Lung (tissue), 12 donors: ENCODE data around the gene MOB1A. TPM values are rescaled to one million over a fixed set of nuclear protein-coding genes. Genes with fewer than 3 reads are reported as not detected.

Source experiments
- ATAC-seq: fragments of 200-7000 bp; cut with Tn5 transposase; one replicate; pipeline ENCODE4 v1.9.1; 2020; ENCODE audit warnings: moderate number of reproducible peaks; ENCODE audit not compliant: insufficient read depth, low FRiP score
- DNase-seq, 3 donors: peaks; one replicate each; pipeline ENCODE4 v3.0.0-alpha.2; 2013 to 2017
- H3K27ac ChIP-seq, 2 donors: one replicate each; pipeline ENCODE4 v1.5.1; 2013; ENCODE audit warnings: mild to moderate bottlenecking in 2 of 2, moderate library complexity in 2 of 2, control low read depth in 1 of 2, inconsistent platforms in 1 of 2, low read depth in 1 of 2, low read length in 1 of 2
- H3K27me3 ChIP-seq, 3 donors: one replicate each; pipeline ENCODE4 v1.5.1; 2013; ENCODE audit warnings: low read length in 2 of 3; ENCODE audit not compliant: control insufficient read depth in 3 of 3, insufficient read depth in 3 of 3
- H3K36me3 ChIP-seq, 4 donors: one replicate each; pipeline ENCODE4 v1.5.1; 2013; ENCODE audit warnings: low read length in 4 of 4, mild to moderate bottlenecking in 1 of 4, moderate library complexity in 1 of 4; ENCODE audit not compliant: control insufficient read depth in 4 of 4, insufficient read depth in 4 of 4
- H3K4me1 ChIP-seq, 5 donors: one replicate each; pipeline ENCODE4 v1.5.1; 2013; ENCODE audit warnings: low read length in 5 of 5, mild to moderate bottlenecking in 2 of 5, moderate library complexity in 1 of 5; ENCODE audit not compliant: control insufficient read depth in 5 of 5, insufficient read depth in 5 of 5
- H3K4me3 ChIP-seq: one replicate; pipeline ENCODE4 v1.5.1; 2013; ENCODE audit warnings: mild to moderate bottlenecking, control low read depth, moderate library complexity
- H3K9ac ChIP-seq, 2 donors: one replicate each; pipeline ENCODE4 v1.5.1; 2013; ENCODE audit warnings: low read length in 2 of 2, control low read depth in 1 of 2; ENCODE audit not compliant: insufficient read depth in 1 of 2
- H3K9me3 ChIP-seq, 4 donors: one replicate each; pipeline ENCODE4 v1.5.1; 2013; ENCODE audit warnings: low read length in 3 of 4, mild to moderate bottlenecking in 1 of 4, moderate library complexity in 1 of 4; ENCODE audit not compliant: control insufficient read depth in 4 of 4, insufficient read depth in 3 of 4
- CTCF ChIP-seq: IDR thresholded peaks from 2 replicates; pipeline ENCODE4 v1.5.1; 2012; ENCODE audit warnings: mild to moderate bottlenecking; ENCODE audit errors: control extremely low read depth, extremely low read depth
- WGBS, 2 donors: extraction: QIAGEN DNeasy Blood & Tissue Kit; methylation state at CpG; one replicate each; pipeline ENCODE4 v1.1.7; 2013; 5-methylcytosine and 5-hydroxymethylcytosine counted together
- polyA plus RNA-seq, 2 donors: library from polyadenylated mRNA; stranded (reverse); fragments of 200-250 nt; gene quantifications; one replicate each; pipeline ENCODE4 v1.2.1, GENCODE V29; 2013
- total RNA-seq, 2 donors: library from RNA; depleted of rRNA in 1 of 2; stranded (reverse); fragments of >200 nt in 1 of 2; gene quantifications; one replicate each; pipeline ENCODE4 v1.2.1, GENCODE V29; 2014 to 2021
- donor health status: control.
- donor health status: control.
- donor health status: Bipolar disorder and iron deficiency.
- donor health status: healthy.
- donor health status: DM: yes; HTN: yes; CAD: no.

Gene MOB1A
- total and polyA plus RNA-seq, 4 donors, result 33.4 to 117 (median 81.1) TPM

- ATAC-seq, result peak; percentile 94
- Histone ChIP-seq H3K9me3 (peaks cover 0 to 11% (median 2%) of the 10 kb centered on the region in 4 donors), H3K27me3 (no peaks in the 10 kb centered on the region), H3K36me3 (no peaks in the 10 kb centered on the region), H3K27ac (peak overlapping the region; percentile 34 to 97), H3K4me1 (no peaks in the 10 kb centered on the region), H3K4me3 (peak overlapping the region; percentile 78), H3K9ac (peak overlapping the region in 1 of 2 donors; percentile 39)
- 4 to 5% methylated on average over 50 to 59 of the region's 59 CpGs for WGBS, 2 donors
- peak; percentile 69 to 90 (median 81) for DNase-seq
- peak; percentile 25 for TF ChIP-seq CTCF
These were observed 58.5 kb downstream of the MOB1A start for GRCh38 chr2:74119912-74120825.

GRCh38 chr2:74119339-74119738 is 59.3 kb downstream of the MOB1A start:
- no peaks in the 10 kb centered on the region for H3K4me1 ChIP-seq
- H3K27ac ChIP-seq, result no peak overlapping the region
- ATAC-seq (no peak), DNase-seq (no peak)
- no peaks in the 10 kb centered on the region for H3K27me3 ChIP-seq
- H3K36me3 ChIP-seq, result no peaks in the 10 kb centered on the region
- H3K4me3 ChIP-seq, result no peak overlapping the region
- peaks cover 0 to 11% (median 2%) of the 10 kb centered on the region in 4 donors for H3K9me3 ChIP-seq
- no peak overlapping the region for H3K9ac ChIP-seq
- no peak for TF ChIP-seq CTCF

GRCh38 chr2:74111380-74111779 is 67.3 kb downstream of the MOB1A start:
- Histone ChIP-seq H3K4me1 (no peaks in the 10 kb centered on the region), H3K9ac (no peak overlapping the region), H3K27me3 (no peaks in the 10 kb centered on the region), H3K9me3 (no peaks in the 10 kb centered on the region), H3K4me3 (no peak overlapping the region), H3K36me3 (no peaks in the 10 kb centered on the region), H3K27ac (no peak overlapping the region)
- TF ChIP-seq CTCF, result no peak
- no peak for ATAC-seq
- DNase-seq, result no peak
